ENCODE results near the gene TUBB8. TPM values are rescaled to one million over a fixed set of nuclear protein-coding genes. Genes with fewer than 3 reads are reported as not detected.
"Not testable (repeated sequence)": the region's sequence is repeated elsewhere in the genome, so short reads cannot be mapped to it uniquely, and the experiment has no call there.

The TUBB8 gene
- total RNA-seq, result not detected

DNA sequence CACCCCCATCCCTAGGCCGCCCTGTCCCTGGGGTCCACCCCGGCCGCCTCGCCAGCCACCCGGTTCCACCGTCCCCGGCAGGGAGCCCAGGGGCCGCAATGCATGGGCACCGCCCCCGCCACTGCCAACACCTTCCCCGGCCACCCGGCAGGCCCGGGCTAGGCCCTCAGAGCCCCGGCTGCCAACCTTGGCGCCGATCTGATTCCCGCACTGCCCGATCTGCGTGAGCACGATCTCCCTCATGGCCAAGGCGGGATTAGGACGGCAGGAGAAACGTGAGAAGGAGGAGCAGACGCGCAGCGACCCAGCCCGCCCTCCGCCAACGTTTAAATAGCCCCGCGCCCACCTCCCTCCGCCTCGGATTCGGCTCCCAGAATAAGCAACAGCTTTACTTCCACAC lies at the start of gene TUBB8:
TSS of gene TUBB8 (minus strand) at position 301 of the 400 bp plus-strand sequence. CDS start at position 243, 58 bp downstream.
- DNase-seq, result no peak

DNA sequence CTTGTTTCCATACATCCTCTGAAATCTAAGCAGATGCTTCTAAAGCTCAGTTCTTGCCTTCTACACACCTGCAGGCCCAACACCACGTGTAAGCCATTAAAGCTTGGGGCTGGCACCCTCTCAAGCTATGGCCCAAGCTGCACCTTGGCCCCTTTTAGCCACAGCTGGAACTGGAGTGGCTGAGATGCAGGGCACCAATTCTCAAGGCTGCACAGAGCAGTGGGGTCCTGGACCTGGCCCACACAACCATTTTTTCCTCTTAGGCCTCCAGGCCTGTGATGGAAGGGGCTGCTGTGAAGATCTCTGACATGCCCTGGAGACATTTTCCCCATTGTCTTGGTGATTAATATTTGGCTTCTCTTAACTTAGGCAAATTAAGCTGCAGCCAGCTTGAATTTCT lies 47.4 kb upstream of the TUBB8 start:
- no peak for DNase-seq

DNA sequence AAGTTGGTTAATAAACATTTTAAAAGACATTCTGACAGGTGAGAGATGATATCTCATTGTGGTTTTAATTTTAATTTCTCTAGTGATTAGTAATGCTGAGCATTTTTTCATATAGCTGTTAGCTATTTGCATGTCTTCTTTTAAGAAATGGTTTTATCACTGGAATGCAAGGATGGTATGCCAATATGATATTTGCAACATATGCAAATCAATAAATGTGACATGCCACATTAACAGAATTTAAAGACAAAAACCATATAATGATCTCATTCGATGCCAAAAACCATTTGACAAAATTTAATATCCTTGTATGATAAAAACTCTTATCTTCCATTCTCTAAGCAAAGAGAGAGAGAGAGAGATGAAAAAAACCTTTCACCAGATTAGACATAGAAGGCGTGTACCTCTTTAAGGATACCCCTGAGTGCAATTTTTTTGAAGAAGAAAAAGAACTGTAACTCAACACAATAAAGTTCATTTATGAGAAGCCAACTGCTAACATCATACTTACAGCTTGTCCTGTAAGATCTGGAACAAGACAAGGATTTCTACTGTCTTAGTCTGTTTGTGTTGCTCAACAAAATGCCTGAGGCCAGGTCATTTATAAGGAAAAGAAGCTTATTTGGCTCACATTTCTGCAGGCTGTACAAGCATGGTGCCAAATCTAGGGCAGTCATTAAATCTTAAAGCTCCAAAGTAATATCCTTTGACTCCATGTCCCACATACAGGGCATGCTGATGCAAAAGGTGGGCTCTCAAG lies 46.4 kb upstream of the TUBB8 start:
- DNase-seq, result no peak

DNA sequence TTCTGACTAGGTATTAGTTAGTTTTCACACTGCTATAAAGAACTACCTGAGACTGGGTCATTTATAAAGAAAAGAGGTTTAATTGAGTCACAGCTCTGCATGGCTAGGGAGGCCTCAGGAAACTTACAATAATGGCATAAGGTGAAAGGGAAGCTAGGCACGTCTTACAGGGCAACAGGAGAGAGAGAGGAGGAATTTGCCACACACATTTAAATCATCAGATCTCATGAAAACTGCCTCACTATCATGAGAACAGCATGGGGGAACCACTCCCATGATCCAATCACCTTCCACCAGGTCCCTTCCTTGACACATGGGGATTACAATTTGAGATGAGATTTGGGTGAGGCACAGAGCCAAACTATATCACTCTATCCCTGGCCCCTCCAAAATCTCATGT lies 45.5 kb upstream of the TUBB8 start:
- no peak for DNase-seq

DNA sequence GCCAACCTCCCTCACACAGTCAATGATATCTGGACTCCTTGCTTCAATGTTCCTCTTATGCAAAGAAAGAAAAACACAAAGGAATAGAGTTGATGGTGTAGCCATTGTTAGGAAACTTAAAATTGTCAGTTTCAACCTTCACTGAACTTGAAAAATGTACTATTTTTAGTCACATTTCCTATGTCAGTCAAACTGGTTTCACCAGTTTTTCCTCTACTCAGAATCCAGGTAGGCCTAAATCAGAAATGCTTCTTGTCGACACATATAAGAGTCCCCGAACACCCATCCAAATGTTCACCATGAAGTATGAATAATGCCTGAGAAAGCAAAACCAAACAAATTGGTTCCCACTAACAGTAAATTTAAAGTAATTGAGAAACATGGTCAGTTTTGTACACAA lies 43.8 kb upstream of the TUBB8 start:
- DNase-seq, result peak; percentile 26

DNA sequence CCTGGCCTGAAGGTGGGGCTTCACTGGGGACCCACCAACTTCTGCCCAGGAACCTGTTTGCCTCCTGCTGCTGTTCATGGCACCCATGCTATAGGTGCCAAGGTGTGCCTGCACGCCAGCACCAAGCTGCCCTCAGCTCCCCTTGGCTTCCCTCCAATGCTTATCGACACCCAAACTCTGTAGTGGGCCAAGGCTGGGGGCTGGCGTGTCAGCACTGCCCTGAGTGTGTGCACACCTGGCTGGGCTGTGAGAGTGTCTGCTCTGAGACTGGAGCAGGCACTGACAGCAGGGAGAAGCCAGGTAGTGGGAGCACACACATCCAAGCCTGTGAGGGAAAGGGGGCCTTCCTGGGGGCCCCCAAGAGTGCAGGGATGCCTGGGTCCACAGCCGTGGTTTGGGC lies 43.1 kb upstream of the TUBB8 start:
- DNase-seq, result no peak

DNA sequence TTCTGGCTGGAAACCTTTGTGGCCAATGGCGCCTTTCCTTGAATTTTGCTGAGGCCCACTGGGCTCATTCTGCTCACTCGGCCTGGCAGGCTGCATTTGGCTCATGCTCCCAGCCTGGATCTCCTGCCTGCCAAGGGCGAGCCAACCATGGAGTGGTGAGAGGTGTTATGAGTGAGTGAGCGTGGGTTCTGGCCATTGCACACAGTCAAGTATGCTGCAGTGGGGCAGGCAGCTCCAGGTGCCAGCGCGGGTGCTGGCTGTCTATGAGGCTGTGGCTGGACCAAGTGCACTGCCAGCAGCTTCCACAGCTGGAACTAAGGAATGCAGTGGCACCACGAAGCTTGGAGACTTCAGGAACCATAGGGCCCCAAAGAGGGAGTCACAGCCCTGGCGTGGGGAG lies 42.2 kb upstream of the TUBB8 start:
- DNase-seq, result no peak

DNA sequence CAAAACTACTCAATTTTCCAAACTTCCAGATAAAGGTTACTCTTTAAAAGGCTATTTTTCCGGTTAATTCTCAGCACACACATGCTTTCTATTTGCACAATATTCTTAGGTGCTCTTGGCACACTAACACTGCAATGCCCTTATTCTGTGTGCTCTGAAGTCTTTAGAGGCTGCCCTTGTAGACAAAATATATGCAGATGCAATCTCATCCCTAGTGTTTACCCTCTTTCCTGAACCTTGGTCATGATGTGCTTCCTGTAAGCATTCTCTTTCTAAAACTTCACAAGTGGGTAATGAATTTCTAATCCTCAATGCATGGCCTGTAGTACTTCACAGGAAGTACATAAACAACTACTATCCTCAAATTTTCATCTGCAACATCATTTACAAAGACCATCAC lies 41.1 kb upstream of the TUBB8 start:
- DNase-seq, result no peak

DNA sequence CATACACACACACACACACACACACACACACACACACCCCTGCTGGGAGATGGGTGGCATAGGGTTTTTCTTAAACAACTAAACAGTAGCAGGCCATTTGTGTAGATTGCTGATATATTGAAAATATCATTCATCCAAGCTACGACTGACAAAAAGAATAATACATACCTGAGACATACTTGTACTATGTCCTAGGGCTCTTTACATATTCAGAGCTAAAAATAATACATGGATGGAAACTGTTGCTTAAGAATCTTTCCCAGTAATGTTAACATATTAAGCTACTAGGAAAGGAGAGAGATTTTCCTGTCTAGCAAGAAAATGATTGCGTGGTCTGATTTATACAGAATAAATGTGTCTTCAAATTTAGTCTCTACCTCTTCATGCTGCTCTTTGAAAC lies 40.2 kb upstream of the TUBB8 start:
- no peak for DNase-seq

DNA sequence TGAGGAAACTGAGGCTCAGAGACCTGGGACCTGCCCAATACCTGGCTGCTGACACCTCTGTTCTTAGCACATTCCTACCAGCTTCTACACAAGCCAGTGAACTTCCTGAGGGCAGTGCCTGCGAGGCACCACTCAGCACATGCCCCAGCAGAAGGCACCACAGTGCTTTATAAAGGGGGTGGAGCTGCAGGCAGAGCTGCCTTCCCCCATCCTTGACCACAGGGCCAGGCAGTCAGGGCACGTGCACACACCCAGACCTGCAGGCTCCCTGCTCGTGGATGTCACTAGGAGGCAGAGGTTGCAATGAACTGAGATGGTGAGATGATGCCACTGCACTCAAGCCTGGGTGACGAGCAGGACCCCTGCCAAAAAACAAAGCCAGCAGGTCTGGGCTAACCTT lies 39.2 kb upstream of the TUBB8 start:
- no peak for DNase-seq

DNA sequence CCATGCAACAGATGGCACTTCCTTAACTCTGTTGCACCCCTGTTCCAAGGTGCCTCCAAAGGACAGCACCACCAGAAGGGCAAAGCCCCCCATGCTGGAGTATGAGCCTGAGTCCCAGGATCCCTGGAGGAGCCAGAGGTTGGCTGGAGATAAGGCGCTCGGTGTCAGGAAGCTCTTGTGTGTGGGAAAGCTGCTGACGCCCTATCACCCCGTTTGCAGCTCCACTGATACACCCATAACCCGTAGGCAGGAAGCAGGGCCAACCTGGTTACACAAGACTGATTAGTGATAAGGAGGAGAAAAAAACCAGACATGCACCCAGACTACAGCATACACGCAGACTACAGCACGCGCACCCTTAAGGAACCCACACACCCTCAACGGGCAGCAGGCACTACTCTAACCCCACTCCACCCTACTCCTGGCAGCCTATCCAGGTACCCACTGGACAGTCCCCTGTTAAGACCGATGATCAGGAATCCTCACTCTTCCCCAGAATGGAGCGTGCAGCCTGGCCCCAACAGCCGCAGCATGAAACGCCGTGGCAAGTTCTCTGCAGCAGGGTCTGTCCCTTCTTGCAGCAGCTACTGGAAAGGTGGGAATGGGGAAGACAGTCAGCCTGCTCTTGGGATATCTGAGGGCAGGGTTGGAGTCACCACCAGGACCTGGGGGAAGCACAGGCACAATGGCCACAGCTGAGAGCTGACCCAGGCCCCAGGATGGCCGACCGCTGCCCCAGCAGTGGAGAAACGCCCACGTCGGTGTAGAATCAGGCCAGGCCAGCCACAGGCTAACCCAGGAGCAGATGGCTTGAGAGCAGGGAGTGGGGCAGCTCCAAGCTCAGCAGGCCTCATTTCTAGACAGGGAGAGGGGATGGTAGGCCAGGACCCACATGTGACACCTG lies 38.3 kb upstream of the TUBB8 start:
- no peak for DNase-seq

DNA sequence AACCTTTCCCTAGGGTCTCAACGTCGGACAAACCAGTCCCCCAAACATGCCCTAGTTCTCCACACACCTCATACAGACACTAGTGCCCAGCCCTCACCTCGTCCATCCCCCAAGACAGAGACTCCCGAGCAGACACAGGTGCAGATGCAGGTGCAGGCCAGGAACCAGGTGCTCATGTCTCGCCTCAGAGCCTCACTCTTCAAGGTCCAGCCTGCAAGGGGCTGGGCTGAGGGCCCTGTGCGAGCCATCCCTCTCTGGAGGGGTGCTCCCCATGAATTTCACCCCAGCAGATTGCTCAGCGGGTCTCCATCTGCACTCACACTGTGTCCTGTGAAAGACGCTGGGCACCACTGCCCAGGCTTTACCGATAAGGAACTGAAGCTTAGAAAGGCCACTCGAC lies 36.9 kb upstream of the TUBB8 start:
- no peak for DNase-seq

DNA sequence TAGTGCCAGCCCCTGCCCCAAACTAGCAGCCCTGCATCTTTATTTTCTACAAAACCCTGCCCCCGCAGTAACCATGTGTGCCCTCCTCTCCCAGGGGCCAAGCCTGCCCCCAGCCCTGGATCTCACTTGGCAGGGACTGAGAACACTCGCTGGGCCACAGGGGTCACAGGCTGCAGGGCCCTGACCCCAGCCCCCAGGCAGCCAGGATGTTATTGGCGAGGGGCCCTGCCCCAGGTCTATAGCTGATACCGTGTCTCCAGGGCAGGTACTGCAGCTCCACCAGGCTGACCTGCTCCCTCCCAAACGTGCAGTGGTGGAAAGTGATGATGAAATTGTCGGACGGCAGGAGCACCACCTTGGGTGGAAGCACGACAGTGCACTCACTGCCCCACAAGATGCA lies 35.9 kb upstream of the TUBB8 start:
- DNase-seq, result no peak

DNA sequence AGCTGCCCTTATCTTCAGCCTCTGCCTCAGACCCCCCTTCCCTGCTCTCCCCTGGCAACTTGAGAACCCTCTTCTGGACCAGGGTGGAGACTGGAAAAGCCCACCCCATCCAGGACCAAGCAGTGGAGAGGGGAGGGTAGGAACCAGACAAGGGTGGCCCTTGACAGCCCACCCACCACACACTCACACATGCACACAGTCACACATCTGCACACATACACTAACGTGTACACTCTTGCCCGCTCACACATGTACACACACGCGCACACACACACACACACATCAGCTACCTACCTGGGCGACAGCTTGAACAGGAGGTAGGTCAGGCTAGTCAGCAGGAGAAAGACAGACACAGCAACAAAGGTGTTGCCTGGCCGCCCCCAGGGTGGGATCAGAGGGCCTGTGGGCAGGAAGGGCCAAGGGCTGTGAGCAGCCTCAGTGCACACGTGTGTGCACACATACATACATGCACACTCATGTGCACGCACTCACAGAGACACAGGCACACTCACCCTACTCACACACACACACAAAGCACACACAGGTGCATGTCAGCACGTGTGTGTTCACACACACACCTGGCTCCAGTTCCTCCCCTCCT lies 34.9 kb upstream of the TUBB8 start:
- DNase-seq, result no peak

DNA sequence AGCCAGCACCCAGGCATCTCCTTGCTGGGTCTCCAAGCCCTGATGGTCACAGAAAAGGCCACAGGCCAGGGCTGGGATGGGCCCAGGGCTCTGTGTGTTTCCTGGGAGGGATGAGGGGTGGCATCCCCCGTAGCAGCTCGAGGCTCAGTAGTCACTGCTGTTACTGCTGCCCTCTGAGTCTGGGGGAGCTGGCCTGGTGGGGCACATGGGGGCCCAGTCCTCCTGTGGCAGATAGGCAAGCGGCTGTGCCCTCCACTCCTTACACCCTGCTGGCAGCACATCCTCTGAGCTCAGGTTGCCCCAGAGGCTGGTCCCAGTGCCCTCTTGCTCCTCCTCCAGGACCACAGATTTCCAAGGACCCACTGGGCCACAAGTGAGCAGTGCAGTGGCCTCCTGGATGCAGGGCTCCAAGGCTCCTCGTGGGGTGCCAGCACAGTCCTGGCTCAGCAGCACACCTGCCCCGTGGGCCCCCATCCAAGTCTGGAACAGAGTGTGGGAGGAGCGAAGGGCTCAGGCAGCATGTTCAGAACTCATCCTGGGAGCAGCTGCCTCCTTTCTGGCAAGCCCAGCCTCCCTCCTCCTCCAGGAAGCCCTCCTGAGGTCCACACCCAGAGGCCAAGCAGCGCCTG lies 31.5 kb upstream of the TUBB8 start:
- DNase-seq, result no peak

DNA sequence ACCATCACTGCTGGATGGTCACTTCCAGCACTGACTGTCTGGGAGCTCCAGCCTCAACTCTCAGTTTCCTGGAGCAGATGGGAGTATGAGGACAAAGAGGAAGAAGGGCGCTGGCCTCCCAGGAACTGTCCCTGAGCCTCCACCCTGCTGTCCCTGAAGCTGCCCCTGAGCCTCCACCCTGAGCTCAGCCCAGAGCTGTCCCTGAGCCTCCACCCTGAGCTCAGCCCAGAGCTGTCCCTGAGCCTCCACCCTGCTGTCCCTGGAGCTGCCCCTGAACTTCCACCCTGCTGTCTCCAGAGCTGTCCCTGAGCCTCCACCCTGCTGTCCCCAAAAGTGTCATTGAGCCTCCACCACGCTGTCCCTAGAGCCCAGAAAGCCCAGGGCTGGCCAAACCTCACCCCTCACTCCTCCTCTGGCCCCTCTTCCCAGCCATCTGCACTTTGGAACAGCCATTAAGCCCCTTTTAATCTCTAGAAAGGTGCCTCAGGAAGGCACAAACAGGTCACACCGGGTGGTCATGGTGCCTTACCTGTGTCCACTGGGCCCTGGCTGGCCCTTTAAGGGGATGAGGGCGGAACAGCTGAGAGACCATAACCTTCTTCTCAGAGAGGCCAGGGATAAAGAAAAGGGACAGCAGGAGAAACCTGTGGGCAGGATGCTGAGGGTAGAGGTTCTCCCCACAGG lies 30.6 kb upstream of the TUBB8 start:
- DNase-seq, result no peak

DNA sequence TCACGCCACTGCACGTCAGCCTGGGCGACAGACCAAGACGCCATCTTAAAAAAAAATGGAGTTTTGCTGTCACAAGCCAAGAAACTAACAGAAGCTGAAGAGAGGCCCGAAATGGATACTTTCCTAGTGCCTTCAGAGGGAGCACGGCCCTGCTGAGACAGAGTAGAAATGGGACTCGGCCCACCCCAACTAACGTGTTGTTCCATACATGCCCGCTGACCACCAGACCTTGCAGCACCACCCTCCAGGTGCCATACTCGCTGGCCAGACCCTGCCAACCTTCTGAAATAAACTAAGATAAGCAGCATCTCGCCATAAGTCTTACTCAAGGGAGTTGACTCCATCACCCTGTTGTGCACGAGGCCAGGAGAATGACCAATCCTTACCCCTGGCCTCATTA lies 29.5 kb upstream of the TUBB8 start:
- no peak for DNase-seq

DNA sequence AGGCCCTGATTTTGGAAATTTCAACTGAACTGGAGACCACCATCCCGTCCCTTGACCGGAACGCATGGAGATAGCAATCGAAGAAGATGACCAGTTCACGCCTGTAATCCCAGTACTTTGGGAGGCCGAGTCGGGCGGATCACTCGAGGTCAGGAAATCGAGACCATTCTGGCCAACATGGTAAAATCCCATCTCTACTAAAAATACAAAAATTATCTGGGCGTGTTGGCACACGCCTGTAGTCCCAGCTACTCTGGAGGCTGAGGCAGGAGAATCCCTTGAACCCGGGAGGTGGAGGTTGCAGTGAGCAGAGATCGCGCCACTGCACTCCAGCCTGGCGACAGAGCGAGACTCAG lies 25.1 kb upstream of the TUBB8 start:
- DNase-seq, result not testable (repeated sequence)

DNA sequence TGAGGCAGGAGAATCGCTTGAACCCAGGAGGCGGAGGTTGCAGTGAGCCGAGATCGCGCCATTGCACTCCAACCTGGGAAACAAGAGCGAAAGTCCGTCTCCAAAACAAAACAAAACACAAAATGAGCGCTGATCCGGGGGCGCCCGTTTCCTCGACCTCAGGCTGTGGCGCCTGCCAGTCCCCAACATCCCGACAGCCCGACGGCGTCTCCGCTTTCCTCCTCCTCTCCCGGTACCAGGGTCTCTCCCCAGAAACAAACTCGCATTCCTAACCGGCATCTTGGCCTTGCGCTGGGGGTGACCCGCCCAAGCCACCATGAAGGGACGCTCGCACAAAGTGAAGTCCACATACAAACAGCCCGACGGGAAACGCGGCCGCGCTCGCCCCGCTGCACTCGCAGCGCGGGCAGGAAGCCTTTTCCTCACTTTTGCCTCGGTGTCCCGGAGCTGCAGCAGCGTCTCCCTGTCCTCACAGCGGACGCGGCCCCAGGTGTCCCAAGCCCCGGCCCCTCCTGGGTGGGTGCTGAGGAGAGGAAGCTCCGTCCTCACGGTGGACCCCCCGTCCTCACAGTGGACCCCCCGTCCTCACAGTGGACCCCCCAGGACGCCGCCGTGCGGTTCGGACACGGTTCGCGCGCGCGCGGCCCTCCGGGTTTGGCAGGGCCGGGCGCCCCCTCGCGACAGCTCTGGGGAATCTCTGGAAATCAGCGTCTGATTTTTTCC lies 24.6 kb upstream of the TUBB8 start:
- peak; percentile 75 for DNase-seq

DNA sequence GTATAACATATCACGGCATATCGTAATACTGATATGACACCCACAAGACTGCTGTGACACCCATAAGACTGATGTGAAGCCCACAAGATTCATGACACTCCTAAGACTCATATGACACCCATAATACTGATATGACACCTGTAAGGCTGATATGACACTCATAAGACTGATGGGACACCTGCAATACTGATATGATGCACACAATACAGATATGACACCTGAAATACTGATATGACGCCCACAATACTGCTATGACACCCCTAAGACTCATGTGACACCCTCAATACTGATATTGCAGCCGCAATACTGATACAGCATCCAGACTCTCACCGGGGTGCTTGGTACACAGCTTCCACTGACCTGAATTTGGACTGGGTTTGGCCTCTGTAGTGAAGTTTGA lies 19.1 kb upstream of the TUBB8 start:
- DNase-seq, result not testable (repeated sequence)

DNA sequence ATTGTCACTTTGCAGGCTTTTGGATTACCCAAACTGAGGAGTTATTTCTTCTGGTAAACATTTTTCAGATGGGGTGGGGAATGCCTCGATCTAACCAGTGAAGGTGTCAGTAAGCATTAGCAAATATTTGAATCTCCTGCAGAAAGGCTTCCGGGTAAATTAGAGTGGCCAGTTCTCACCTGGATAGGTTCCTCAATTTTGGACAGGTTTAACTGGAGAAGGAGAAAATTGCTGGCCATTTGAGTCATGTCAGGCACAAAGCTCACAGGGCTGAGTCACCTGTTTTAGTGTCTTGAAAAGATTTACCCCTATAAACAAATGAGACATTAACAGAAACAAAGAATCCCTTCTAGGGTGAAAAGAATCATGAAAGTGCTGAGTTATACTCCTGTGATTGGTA lies 830 bp upstream of the TUBB8 start:
- DNase-seq, result not testable (repeated sequence)

DNA sequence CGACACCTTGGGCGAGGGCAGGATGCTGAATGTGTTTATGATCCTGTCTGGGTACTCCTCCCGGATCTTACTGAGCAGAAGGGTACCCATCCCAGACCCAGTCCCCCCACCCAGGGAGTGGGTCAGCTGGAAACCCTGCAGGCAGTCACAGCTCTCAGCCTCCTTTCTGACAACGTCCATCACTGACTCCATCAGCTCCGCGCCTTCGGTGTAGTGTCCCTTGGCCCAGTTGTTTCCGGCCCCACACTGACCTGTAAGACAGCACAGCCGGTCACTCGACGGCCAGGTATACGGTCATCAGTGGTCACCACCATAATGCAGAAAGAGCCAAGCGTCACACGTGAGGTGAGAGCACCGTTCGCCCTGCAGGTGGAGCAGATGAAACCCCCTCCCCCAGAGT lies 1.2 kb downstream of the TUBB8 start:
- DNase-seq, result not testable (repeated sequence)

Data from tongue (tissue), 2 donors.